A549 (cell line): ENCODE results near the gene MX2. TPM values are rescaled to one million over a fixed set of nuclear protein-coding genes. Genes with fewer than 3 reads are reported as not detected.
A peak's percentile ranks its signal among the peaks of the same experiment; 100 is the strongest.

ENCODE experiments used
- ATAC-seq, 2 experiments: fragments of 200-7000 bp in 1 of 2; fragments of >200 bp in 1 of 2; cut with Nextera tagmentation in 1 of 2; cut with Tn5 transposase in 1 of 2; 3 replicates each; pipeline versions ENCODE4 v1.8.0 to v1.9.1; 2018 to 2020; ENCODE audit warnings: mild to moderate bottlenecking in 1 of 2, moderate library complexity in 1 of 2
- CTCF ChIA-PET: fragments of 300-600 bp; sonication (Branson Sonifier 250); formaldehyde crosslinking; extraction: SDS; loops from one replicate; lab custom pipeline; 2021; ENCODE audit warnings: antibody characterized with exemption, inconsistent platforms; lab: Yijun Ruan, JAX
- POLR2A ChIA-PET: fragments of 350-600 bp; formaldehyde crosslinking; extraction: SDS; loops from one replicate; lab custom pipeline; 2021; ENCODE audit warnings: antibody characterized with exemption, inconsistent platforms; lab: Yijun Ruan, JAX
- DNase-seq, 2 experiments: peaks; one replicate each; pipeline versions ENCODE4 v3.0.0 to v3.0.0-alpha.2; 2011 to 2016; ENCODE audit warnings: low read depth in 1 of 2, low spot score in 1 of 2
- FAIRE-seq: peaks from 2 replicates; lab custom pipeline; 2011; peaks lifted over from hg19 to GRCh38; lab: Jason Lieb, UNC
- H3K27ac ChIP-seq, 2 experiments: fragments of >200 bp; sonication (Bioruptor Twin); formaldehyde crosslinking; 3 replicates each; pipeline ENCODE4 v1.5.1; 2016 to 2017
- H3K4me1 ChIP-seq: fragments of >200 bp; sonication (Bioruptor Twin); formaldehyde crosslinking; 3 replicates; pipeline ENCODE4 v1.6.1; 2016
- H3K4me2 ChIP-seq: fragments of >200 bp; sonication (Bioruptor Twin); formaldehyde crosslinking; 3 replicates; pipeline ENCODE4 v1.6.1; 2016
- H3K4me3 ChIP-seq: fragments of >200 bp; sonication (Bioruptor Twin); formaldehyde crosslinking; 3 replicates; pipeline ENCODE4 v1.5.1; 2016
- H3K9me3 ChIP-seq: fragments of >200 bp; sonication (Bioruptor Twin); formaldehyde crosslinking; 3 replicates; pipeline ENCODE4 v1.6.1; 2016
- CBX2 ChIP-seq: fragments of 200-600 bp; sonication (generic); IDR thresholded peaks from 2 replicates; pipeline ENCODE4 v1.6.1; 2016; ENCODE audit warnings: low read depth, mild to moderate bottlenecking, borderline replicate concordance
- CBX8 ChIP-seq: fragments of 200-600 bp; sonication (generic); IDR thresholded peaks from 2 replicates; pipeline ENCODE4 v1.6.1; 2016
- CEBPB ChIP-seq, 2 experiments: fragments of >200 bp in 1 of 2; sonication (Bioruptor Twin) in 1 of 2; formaldehyde crosslinking in 1 of 2; IDR thresholded peaks; 2 replicates each; pipeline ENCODE4 v1.6.1; 2012 to 2016
- CHD2 ChIP-seq: fragments of 150-350 bp; IDR thresholded peaks from 2 replicates; pipeline ENCODE4 v1.6.1; 2014; ENCODE audit warnings: low read length; ENCODE audit not compliant: partially characterized antibody
- CHD4 ChIP-seq: fragments of 200-600 bp; sonication (generic); IDR thresholded peaks from 2 replicates; pipeline ENCODE4 v1.6.1; 2016; ENCODE audit warnings: antibody characterized with exemption, mild to moderate bottlenecking, borderline replicate concordance
- FOSL2 ChIP-seq, 2 experiments: fragments of 450-650 bp in 1 of 2; fragments of >200 bp in 1 of 2; sonication (Bioruptor Twin) in 1 of 2; formaldehyde crosslinking; IDR thresholded peaks; 2 replicates each; pipeline versions ENCODE4 v1.5.0 to v1.6.1; 2016 to 2020; ENCODE audit warnings: mild to moderate bottlenecking in 1 of 2, moderate library complexity in 1 of 2
- FOXS1 ChIP-seq: fragments of 250-450 bp; sonication (Bioruptor Pico); IDR thresholded peaks from 2 replicates; pipeline ENCODE4 v1.5.0; 2020; ENCODE audit warnings: mild to moderate bottlenecking, moderate library complexity
- GATA3 ChIP-seq: IDR thresholded peaks from 2 replicates; pipeline ENCODE4 v1.6.1; 2012; ENCODE audit warnings: borderline replicate concordance
- HDAC2 ChIP-seq: fragments of 200-600 bp; sonication (generic); IDR thresholded peaks from 2 replicates; pipeline ENCODE4 v1.6.1; 2016
- HEYL ChIP-seq: fragments of 250-450 bp; sonication (Bioruptor Pico); IDR thresholded peaks from 2 replicates; pipeline ENCODE4 v1.8.0; 2021; ENCODE audit warnings: mild to moderate bottlenecking, moderate library complexity
- HOXB13 ChIP-seq: fragments of 250-450 bp; sonication (Bioruptor Pico); IDR thresholded peaks from 2 replicates; pipeline ENCODE4 v1.5.0; 2020; ENCODE audit warnings: low read depth, mild to moderate bottlenecking, moderate library complexity
- HOXB5 ChIP-seq: fragments of 250-450 bp; sonication (Bioruptor Pico); IDR thresholded peaks from 2 replicates; pipeline ENCODE4 v1.5.0; 2020; ENCODE audit warnings: mild to moderate bottlenecking, moderate library complexity
- KDM5A ChIP-seq: fragments of 200-600 bp; sonication (generic); IDR thresholded peaks from 2 replicates; pipeline ENCODE4 v1.6.1; 2016; ENCODE audit warnings: antibody characterized with exemption, mild to moderate bottlenecking
- MAZ ChIP-seq: fragments of 150-350 bp; IDR thresholded peaks from 2 replicates; pipeline ENCODE4 v1.6.1; 2014; ENCODE audit warnings: antibody characterized with exemption, low read depth, low read length, borderline replicate concordance
- MYC ChIP-seq: IDR thresholded peaks from 2 replicates; pipeline ENCODE4 v1.6.1; 2012; ENCODE audit warnings: mild to moderate bottlenecking, inconsistent platforms, low read length, improper control_type of control experiment, borderline replicate concordance
- NFE2L2 ChIP-seq: fragments of 150-350 bp; conservative IDR thresholded peaks from 2 replicates; pipeline ENCODE4 v1.6.1; 2014; ENCODE audit warnings: low read length
- NPAS2 ChIP-seq: fragments of 250-450 bp; sonication (Bioruptor Pico); IDR thresholded peaks from 2 replicates; pipeline ENCODE4 v1.8.0; 2022; ENCODE audit warnings: mild to moderate bottlenecking, moderate library complexity, borderline replicate concordance
- PHF8 ChIP-seq: fragments of 200-600 bp; sonication (generic); IDR thresholded peaks from 2 replicates; pipeline ENCODE4 v1.6.1; 2016; ENCODE audit warnings: low read depth, mild to moderate bottlenecking, antibody characterized with exemption, moderate library complexity, borderline replicate concordance
- RAD21 ChIP-seq, 2 experiments: fragments of >200 bp in 1 of 2; sonication (Bioruptor Twin) in 1 of 2; formaldehyde crosslinking in 1 of 2; IDR thresholded peaks in 1 of 2; conservative IDR thresholded peaks in 1 of 2; 2 replicates in 1 of 2; 3 replicates in 1 of 2; pipeline ENCODE4 v1.6.1; 2012 to 2018; ENCODE audit warnings: inconsistent platforms in 1 of 2
- RCOR1 ChIP-seq: fragments of 150-350 bp; IDR thresholded peaks from 2 replicates; pipeline ENCODE4 v1.6.1; 2014; ENCODE audit warnings: antibody characterized with exemption, low read length, low read depth
- RFX5 ChIP-seq: fragments of 450-650 bp; IDR thresholded peaks from 2 replicates; pipeline ENCODE4 v1.7.1; 2014; ENCODE audit warnings: antibody characterized with exemption, mild to moderate bottlenecking, moderate library complexity
- RNF2 ChIP-seq: fragments of 200-600 bp; sonication (generic); IDR thresholded peaks from 2 replicates; pipeline ENCODE4 v1.6.1; 2016; ENCODE audit warnings: low read depth, mild to moderate bottlenecking, antibody characterized with exemption, moderate library complexity, borderline replicate concordance
- SREBF2 ChIP-seq: fragments of 450-650 bp; IDR thresholded peaks from 2 replicates; pipeline ENCODE4 v1.6.1; 2014; ENCODE audit warnings: mild to moderate bottlenecking, moderate library complexity
- TFCP2L1 ChIP-seq: fragments of 250-450 bp; sonication (Bioruptor Pico); IDR thresholded peaks from 2 replicates; pipeline ENCODE4 v1.5.0; 2021; ENCODE audit warnings: mild to moderate bottlenecking
- TP53 ChIP-seq: fragments of 250-450 bp; sonication (Bioruptor Pico); IDR thresholded peaks from 2 replicates; pipeline ENCODE4 v1.5.0; 2021; ENCODE audit warnings: mild to moderate bottlenecking, moderate library complexity
- ZNF302 ChIP-seq: fragments of 250-450 bp; sonication (Bioruptor Pico); IDR thresholded peaks from 2 replicates; pipeline ENCODE4 v1.9.0; 2021; ENCODE audit warnings: inconsistent platforms, mild to moderate bottlenecking, moderate library complexity
- WGBS: methylation state at CpG from one replicate; pipeline ENCODE4 v1.1.6; 2017; ENCODE audit errors: missing lambda C conversion rate; 5-methylcytosine and 5-hydroxymethylcytosine counted together
- polyA plus RNA-seq, 4 experiments: library from polyadenylated mRNA; depleted of rRNA in 3 of 4; stranded (reverse); fragments of >200 nt; fragmentation: RNase III in 1 of 4; extraction: RNeasy Plus Mini Kit Qiagen cat#74134 plus additional on column Dnase treatment in 1 of 4; gene quantifications; 2 replicates in 3 of 4; 3 replicates in 1 of 4; pipeline ENCODE4 v1.2.3, GENCODE V29; 2011 to 2017
- TF ChIP-seq, protein P1 (sequence below): fragments of 250-450 bp; sonication (Bioruptor Pico); IDR thresholded peaks from 2 replicates; pipeline ENCODE4 v1.5.0; 2021; ENCODE audit warnings: mild to moderate bottlenecking, moderate library complexity, borderline replicate concordance
- TF ChIP-seq, protein P2 (sequence below): fragments of 250-450 bp; sonication (Bioruptor Pico); IDR thresholded peaks from 2 replicates; pipeline ENCODE4 v1.5.0; 2020; ENCODE audit warnings: low read depth, mild to moderate bottlenecking, moderate library complexity
- TF ChIP-seq, protein P3 (sequence below): fragments of 450-650 bp; IDR thresholded peaks from 2 replicates; pipeline ENCODE4 v1.6.1; 2014; ENCODE audit warnings: antibody characterized with exemption

MX2 gene
- polyA plus RNA-seq, 2 of the 4 experiments (the other 2 are of a cell fraction) = not detected

DNA sequence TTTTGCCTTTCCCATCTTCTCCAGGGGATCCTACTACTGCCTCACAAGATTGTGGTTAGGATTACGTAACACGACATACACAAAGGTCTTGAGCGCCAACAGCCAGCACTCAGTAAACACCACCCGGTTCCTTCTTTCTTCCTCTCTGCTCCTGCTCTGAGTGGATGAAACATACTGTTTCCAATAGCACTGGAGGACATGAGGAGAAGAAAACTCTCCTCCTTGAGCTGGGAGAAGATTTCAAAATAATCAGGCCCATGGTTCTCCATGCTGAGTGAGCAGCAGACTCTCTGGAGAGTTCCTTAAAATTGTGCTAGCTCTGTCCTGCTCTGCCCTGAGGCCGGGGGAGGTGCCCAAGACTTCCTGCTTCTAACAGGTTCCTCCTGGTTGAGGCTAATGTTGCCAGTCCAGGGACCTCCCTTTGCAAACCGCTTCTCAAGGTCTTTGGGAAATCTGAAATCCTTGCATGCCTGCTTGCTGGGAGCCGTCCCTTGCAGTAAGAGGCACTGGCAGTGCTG, 34.8 kb downstream of the MX2 start:
- H3K9me3 ChIP-seq = no peaks in the 10 kb centered on the region
- H3K27ac ChIP-seq = no peak overlapping the region
- WGBS = 15% methylated on average over 7 of the region's 7 CpGs
- TF ChIP-seq NFE2L2 = no peak
- TF ChIP-seq MAZ = no peak
- no peak for TF ChIP-seq MYC
- no peak for TF ChIP-seq FOXS1 (CRISPR knock-in tag)
- no peak for TF ChIP-seq HEYL (CRISPR knock-in tag)
- TF ChIP-seq PHF8 = no peak
- TF ChIP-seq HDAC2 = no peak
- TF ChIP-seq, protein P1, sequence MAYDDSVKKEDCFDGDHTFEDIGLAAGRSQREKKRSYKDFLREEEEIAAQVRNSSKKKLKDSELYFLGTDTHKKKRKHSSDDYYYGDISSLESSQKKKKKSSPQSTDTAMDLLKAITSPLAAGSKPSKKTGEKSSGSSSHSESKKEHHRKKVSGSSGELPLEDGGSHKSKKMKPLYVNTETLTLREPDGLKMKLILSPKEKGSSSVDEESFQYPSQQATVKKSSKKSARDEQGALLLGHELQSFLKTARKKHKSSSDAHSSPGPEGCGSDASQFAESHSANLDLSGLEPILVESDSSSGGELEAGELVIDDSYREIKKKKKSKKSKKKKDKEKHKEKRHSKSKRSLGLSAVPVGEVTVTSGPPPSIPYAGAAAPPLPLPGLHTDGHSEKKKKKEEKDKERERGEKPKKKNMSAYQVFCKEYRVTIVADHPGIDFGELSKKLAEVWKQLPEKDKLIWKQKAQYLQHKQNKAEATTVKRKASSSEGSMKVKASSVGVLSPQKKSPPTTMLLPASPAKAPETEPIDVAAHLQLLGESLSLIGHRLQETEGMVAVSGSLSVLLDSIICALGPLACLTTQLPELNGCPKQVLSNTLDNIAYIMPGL = no peak
- no peak for TF ChIP-seq HOXB13 (CRISPR knock-in tag)
- TF ChIP-seq, protein P2, sequence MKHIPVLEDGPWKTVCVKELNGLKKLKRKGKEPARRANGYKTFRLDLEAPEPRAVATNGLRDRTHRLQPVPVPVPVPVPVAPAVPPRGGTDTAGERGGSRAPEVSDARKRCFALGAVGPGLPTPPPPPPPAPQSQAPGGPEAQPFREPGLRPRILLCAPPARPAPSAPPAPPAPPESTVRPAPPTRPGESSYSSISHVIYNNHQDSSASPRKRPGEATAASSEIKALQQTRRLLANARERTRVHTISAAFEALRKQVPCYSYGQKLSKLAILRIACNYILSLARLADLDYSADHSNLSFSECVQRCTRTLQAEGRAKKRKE = no peak
- TF ChIP-seq KDM5A = no peak
- TF ChIP-seq TFCP2L1 (CRISPR knock-in tag) = no peak
- TF ChIP-seq FOSL2 (IDR thresholded peaks at IDR 0.05) = no peak
- no peak for TF ChIP-seq FOSL2 (CRISPR knock-in tag; IDR thresholded peaks at IDR 0.05)
- POLR2A ChIA-PET = no interaction called here
- H3K4me2 ChIP-seq = 0 out of 3 replicates have a peak overlapping the region, but pooled peaks have one; percentile 21
- H3K4me3 ChIP-seq = no peak overlapping the region
- DNase-seq (no peak), FAIRE-seq (no peak), ATAC-seq (no peak)
- H3K4me1 ChIP-seq = no peaks in the 10 kb centered on the region
- CTCF ChIA-PET = no interaction called here

DNA sequence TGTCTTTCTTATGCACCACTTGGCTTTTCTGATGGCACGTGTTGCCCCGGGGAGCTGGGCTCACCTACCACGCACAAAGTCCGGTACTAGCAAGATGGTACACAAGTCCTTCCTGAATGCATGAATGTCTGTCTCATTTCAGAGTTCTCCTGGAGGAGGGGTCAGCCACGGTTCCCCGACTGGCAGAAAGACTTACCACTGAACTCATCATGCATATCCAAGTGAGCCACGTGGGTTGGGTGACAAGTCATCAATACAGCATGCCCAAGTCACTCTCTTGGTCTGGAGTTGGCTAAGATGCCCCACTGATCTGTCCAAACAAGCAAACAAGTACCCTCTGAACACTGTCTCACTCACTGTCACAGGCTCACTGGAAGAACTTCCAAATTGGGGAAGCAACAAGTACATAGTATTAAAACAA, 35.7 kb downstream of the MX2 start:
- Histone ChIP-seq H3K4me1 (no peaks in the 10 kb centered on the region), H3K27ac (no peak overlapping the region), H3K4me2 (no peak overlapping the region), H3K9me3 (no peaks in the 10 kb centered on the region), H3K4me3 (no peak overlapping the region)
- no peak for DNase-seq
- 41% methylated on average over 7 of the region's 7 CpGs for WGBS
- CTCF ChIA-PET = no interaction called here
- ATAC-seq = no peak
- no peak for FAIRE-seq
- POLR2A ChIA-PET = no interaction called here
- TF ChIP-seq SREBF2 = no peak
- no peak for TF ChIP-seq RNF2

DNA sequence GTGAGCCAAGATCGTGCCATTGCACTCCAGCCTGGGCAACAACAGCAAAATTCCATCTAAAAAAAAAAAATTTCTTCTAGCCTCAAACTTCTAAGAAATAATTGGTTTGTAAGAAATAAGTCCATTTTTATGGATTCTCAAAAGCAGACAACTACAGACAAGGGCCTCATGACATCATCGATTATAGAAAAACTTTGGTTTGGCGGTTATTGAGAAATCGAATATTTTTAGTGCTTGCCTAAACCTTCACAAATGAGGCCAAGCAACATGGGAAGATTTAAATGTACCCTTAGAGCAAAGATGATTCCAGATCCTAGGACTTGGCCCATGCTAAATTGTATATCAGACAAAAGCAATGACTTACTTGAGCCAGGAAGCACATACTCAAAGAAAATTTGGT, 36.4 kb downstream of the MX2 start:
- DNase-seq (no peak), FAIRE-seq (no peak), ATAC-seq (no peak)
- no peaks in the 10 kb centered on the region for H3K9me3 ChIP-seq
- 47% methylated on average over 4 of the region's 4 CpGs for WGBS
- CTCF ChIA-PET = no interaction called here
- H3K4me1 ChIP-seq = no peaks in the 10 kb centered on the region
- H3K4me3 ChIP-seq = no peak overlapping the region
- no peak overlapping the region for H3K27ac ChIP-seq
- no peak overlapping the region for H3K4me2 ChIP-seq
- no peak for TF ChIP-seq GATA3
- TF ChIP-seq RCOR1 = no peak
- TF ChIP-seq RFX5 = no peak
- TF ChIP-seq TP53 = no peak
- TF ChIP-seq ZNF302 (CRISPR knock-in tag) = no peak
- TF ChIP-seq HOXB5 = no peak
- TF ChIP-seq FOSL2 (IDR thresholded peaks at IDR 0.05) = no peak
- no peak for TF ChIP-seq FOSL2 (CRISPR knock-in tag; IDR thresholded peaks at IDR 0.05)
- TF ChIP-seq CHD4 = no peak
- no peak for TF ChIP-seq CEBPB (IDR thresholded peaks at IDR 0.05)
- no peak for TF ChIP-seq HEYL (CRISPR knock-in tag)
- no peak for TF ChIP-seq RAD21 (conservative IDR thresholded peaks at IDR 0.05 in 1 of 2, IDR thresholded peaks at IDR 0.05 in 1 of 2)
- TF ChIP-seq, protein P3, sequence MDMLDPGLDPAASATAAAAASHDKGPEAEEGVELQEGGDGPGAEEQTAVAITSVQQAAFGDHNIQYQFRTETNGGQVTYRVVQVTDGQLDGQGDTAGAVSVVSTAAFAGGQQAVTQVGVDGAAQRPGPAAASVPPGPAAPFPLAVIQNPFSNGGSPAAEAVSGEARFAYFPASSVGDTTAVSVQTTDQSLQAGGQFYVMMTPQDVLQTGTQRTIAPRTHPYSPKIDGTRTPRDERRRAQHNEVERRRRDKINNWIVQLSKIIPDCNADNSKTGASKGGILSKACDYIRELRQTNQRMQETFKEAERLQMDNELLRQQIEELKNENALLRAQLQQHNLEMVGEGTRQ = no peak
- TF ChIP-seq MAZ = no peak
- TF ChIP-seq NPAS2 (CRISPR knock-in tag) = no peak
- TF ChIP-seq PHF8 = no peak
- TF ChIP-seq CBX2 = no peak
- no peak for TF ChIP-seq CHD2
- no peak for TF ChIP-seq CBX8
- TF ChIP-seq NFE2L2 = no peak
- POLR2A ChIA-PET = no interaction called here
